Keratinocyte (primary cell): ENCODE results near the gene MAN1C1.

ENCODE experiments used
- CTCF ChIP-seq, 3 experiments: IDR thresholded peaks in 1 of 3; conservative IDR thresholded peaks in 1 of 3; optimal IDR thresholded peaks in 1 of 3; 2 replicates in 2 of 3; 3 replicates in 1 of 3; pipeline versions ENCODE3 to v1.5.1; 2011; ENCODE audit warnings: low read length in 3 of 3, mild to moderate bottlenecking in 3 of 3, moderate library complexity in 2 of 3, control low read depth in 1 of 3, inconsistent platforms in 1 of 3; ENCODE audit not compliant: insufficient read depth in 2 of 3; ENCODE audit errors: extremely low read depth in 1 of 3
- EZH2 ChIP-seq: IDR thresholded peaks from one replicate; pipeline ENCODE4 v1.6.1; 2012; ENCODE audit warnings: inconsistent platforms, mild to moderate bottlenecking, low read length, moderate library complexity

- TF ChIP-seq CTCF (optimal IDR thresholded peaks at IDR 0.05 in 1 of 3, IDR thresholded peaks at IDR 0.05 in 1 of 3, conservative IDR thresholded peaks at IDR 0.05 in 1 of 3; ENCODE audit: extremely low read depth in 1 of 3, insufficient read depth in 2 of 3, low read length in 3 of 3): no peak
- no peak for TF ChIP-seq EZH2
These were observed 87.2 kb downstream of the MAN1C1 start for GRCh38 chr1:25703671-25704266.
